DOHH2 (cell line): ENCODE data around the gene RIMBP2.

Experiments used
- EZH2phosphoT487 ChIP-seq: fragments of 200-600 bp; sonication (generic); IDR thresholded peaks from 2 replicates; pipeline ENCODE4 v1.6.1; 2017; ENCODE audit warnings: borderline replicate concordance, mild to moderate bottlenecking, antibody characterized with exemption, low read length, moderate library complexity, mixed read lengths
- TF ChIP-seq, protein P1 (sequence below): fragments of 200-600 bp; sonication (generic); IDR thresholded peaks from one replicate; pipeline ENCODE4 v1.5.1; 2014; ENCODE audit warnings: antibody characterized with exemption, mild to moderate bottlenecking, low read depth, low read length; ENCODE audit not compliant: poor library complexity, severe bottlenecking

DNA sequence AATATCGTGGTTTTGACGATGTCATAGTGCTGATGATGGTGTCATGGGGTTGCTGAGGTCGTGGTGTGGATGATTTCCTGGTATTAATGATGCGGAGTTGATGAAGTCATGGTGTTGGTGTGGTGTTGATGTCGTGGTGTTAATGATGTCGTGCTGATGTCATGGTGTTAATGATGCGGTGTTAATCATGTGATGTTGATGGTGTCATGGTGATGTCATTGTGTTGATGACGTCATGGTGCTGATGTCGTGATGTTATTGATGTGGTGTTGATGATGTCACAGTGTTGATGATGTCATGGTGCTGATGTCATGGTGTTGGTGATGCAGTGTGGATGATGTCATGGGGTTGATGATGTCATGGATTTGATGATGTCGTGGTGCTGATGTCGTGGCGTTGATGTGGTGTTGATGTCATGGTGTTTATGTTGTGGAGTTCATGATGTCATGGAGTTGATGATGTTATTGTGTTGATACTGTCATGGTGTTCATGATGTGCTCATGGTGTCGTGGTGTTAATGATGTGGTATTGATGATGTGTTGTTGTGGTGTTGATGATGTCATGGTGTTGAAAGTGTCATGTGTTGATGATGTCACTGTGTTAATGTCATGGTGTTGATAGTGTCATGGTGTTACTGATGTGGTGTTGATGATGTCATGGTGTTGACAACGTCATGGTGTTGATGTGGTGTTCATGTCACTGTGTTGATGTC is 48.5 kb upstream of the RIMBP2 start:
- TF ChIP-seq, protein P1, sequence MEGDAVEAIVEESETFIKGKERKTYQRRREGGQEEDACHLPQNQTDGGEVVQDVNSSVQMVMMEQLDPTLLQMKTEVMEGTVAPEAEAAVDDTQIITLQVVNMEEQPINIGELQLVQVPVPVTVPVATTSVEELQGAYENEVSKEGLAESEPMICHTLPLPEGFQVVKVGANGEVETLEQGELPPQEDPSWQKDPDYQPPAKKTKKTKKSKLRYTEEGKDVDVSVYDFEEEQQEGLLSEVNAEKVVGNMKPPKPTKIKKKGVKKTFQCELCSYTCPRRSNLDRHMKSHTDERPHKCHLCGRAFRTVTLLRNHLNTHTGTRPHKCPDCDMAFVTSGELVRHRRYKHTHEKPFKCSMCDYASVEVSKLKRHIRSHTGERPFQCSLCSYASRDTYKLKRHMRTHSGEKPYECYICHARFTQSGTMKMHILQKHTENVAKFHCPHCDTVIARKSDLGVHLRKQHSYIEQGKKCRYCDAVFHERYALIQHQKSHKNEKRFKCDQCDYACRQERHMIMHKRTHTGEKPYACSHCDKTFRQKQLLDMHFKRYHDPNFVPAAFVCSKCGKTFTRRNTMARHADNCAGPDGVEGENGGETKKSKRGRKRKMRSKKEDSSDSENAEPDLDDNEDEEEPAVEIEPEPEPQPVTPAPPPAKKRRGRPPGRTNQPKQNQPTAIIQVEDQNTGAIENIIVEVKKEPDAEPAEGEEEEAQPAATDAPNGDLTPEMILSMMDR = no peak
- no peak for TF ChIP-seq EZH2phosphoT487
